NCI-H128 (cell line): ENCODE results near the gene TBC1D9B.
"Not testable (repeated sequence)": the region's sequence is repeated elsewhere in the genome, so short reads cannot be mapped to it uniquely, and the experiment has no call there.

ENCODE experiments used
- DNase-seq: peaks from one replicate; lab custom pipeline; 2025; ENCODE audit not compliant: unreplicated experiment; lab: John Stamatoyannopoulos, UW

The TBC1D9B gene

GRCh38 chr5:179840321-179840720 lies 67.4 kb downstream of the TBC1D9B start:
- DNase-seq: no peak

DNA sequence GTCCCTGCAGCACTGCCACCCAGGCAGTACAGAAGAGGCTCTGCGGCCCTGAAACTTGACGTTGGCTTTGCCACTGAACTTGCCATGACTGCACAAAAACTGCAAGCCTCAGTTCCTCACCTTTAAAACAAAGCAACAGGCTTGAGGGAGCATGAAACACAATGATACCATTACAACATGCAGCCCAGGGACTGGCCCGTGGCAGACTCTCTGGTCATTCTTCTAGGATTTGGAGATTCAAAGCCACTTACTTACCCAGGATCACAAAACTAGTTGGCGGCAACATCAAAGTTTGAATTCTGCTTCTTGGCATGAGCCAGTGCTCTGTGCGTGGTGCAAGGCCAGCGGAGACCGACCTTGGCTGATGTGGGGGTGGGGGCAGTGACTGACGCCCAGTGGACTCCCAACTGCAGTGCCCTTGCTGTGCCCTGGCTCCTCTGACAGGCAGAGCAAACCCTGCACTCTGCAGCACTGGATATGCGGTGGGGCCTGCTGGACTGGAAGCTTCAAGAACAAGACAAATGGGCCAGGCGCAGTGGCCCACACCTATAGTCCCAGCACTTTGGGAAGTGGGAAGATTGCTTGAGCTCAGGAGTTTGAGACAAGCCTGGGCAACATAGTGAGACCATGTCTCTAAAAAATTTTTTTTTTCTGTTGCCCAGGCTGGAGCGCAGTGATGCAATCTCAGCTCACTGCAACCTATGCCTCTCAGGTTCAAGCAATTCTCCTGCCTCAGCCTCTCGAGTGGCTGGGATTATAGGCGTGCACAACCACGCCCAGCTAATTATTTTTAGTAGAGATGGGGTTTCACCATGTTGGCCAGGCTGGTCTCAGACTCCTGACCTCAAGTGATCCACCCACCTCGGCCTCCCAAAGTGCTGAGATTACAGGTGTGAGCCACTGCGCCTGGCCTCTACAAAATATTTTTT lies 68.1 kb downstream of the TBC1D9B start:
- no peak for DNase-seq

GRCh38 chr5:179837076-179838011 lies 70.4 kb downstream of the TBC1D9B start:
- DNase-seq: no peak

DNA sequence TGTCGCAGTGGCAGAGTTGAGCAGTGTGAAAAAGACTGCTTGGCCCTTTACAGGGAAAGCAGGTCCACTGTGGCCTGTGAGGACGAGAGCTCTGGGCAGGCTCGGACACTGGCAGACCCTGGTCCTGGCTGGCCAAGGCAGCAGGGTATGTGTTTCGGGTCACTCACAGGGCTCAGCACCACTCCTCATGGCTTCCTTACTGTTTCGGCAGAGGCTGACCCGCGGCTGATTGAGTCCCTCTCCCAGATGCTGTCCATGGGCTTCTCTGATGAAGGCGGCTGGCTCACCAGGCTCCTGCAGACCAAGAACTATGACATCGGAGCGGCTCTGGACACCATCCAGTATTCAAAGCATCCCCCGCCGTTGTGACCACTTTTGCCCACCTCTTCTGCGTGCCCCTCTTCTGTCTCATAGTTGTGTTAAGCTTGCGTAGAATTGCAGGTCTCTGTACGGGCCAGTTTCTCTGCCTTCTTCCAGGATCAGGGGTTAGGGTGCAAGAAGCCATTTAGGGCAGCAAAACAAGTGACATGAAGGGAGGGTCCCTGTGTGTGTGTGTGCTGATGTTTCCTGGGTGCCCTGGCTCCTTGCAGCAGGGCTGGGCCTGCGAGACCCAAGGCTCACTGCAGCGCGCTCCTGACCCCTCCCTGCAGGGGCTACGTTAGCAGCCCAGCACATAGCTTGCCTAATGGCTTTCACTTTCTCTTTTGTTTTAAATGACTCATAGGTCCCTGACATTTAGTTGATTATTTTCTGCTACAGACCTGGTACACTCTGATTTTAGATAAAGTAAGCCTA lies 71.3 kb downstream of the TBC1D9B start:
- DNase-seq: no peak

- DNase-seq: not testable (repeated sequence)
These were observed 72.8 kb downstream of the TBC1D9B start for GRCh38 chr5:179834871-179835270.

DNA sequence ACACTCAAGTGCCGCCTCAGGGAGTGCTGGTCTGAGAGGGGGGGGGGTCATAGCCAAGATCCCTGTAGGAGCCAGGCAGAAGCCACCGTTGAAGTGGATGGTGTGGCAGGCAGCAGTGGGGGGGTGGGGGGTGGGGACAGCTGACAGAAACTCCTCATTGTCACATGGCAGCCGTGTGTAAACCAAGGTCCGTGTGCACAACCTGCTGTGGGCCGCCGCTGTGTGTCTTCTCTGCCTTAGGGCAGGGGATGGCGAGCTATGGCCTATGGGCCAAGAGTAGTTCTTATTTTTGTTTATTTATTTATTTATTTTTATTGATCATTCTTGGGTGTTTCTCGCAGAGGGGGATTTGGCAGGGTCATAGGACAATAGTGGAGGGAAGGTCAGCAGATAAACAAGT lies 73.6 kb downstream of the TBC1D9B start:
- DNase-seq: no peak

GRCh38 chr5:179833709-179834070 lies 74.0 kb downstream of the TBC1D9B start:
- no peak for DNase-seq

GRCh38 chr5:179833056-179833708 lies 74.5 kb downstream of the TBC1D9B start:
- no peak for DNase-seq

DNA sequence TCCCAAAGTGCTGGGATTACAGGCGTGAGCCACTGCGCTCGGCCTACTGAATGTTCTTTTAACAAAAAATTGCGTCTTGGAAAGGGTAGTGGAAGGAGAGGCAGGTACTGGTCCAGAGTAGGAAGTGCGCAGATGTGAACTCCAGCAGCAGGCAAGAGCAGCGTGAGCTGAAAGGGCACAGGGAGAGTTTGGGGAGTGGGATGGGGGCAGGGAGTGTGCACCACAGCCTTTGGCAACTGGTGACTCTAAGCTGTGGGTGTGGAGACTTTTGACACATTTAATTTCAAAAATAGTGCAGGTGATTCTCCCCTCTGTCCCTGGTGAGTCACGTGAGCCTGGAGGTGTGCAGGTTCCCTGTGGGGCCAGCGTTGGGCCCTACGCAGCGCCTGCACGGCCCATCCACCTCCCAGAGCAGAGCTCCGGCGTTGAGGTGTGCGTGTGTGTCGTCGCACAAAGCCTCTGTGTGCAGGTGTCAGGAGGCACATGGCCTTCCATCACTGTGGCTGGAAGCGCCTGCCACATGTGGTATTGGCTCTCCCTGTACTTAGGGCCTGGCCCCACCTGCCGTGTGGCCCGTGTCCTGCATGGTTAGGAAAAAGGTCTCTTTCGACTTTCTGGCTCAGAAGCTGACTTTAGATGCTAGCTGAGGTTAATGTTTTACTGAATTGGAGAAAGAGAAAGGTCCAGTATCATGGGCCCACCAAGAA lies 75.5 kb downstream of the TBC1D9B start:
- no peak for DNase-seq

DNA sequence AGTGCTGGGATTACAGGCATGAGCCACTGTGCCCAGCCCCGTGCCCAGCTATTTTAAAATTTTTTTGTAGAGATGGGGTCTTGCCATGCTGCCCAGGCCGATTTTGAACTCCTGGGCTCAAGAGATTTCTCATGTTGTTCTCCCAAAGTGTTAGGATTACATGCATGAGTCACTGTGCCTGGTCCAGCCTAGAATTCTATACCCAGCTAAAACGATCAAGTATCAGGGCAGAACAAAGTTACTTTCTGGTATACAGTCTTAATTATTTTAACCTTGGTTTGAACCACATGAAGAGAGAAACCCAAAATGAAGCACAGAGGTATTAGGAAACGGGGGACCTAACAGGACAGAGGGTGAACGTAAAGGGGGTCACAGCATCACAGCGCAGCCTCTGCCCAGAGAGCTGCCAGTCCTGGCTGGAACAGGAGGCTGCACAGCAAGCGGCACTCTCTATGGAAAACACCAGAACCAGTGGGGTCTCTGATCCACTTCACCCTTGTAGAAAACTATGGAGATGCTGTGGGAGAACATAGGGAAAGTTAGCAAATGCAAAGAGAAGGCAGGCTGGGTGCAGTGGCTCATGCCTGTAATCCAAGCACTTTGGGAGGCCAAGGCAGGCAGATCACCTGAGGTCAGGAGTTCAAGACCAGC lies 76.8 kb downstream of the TBC1D9B start:
- no peak for DNase-seq

DNA sequence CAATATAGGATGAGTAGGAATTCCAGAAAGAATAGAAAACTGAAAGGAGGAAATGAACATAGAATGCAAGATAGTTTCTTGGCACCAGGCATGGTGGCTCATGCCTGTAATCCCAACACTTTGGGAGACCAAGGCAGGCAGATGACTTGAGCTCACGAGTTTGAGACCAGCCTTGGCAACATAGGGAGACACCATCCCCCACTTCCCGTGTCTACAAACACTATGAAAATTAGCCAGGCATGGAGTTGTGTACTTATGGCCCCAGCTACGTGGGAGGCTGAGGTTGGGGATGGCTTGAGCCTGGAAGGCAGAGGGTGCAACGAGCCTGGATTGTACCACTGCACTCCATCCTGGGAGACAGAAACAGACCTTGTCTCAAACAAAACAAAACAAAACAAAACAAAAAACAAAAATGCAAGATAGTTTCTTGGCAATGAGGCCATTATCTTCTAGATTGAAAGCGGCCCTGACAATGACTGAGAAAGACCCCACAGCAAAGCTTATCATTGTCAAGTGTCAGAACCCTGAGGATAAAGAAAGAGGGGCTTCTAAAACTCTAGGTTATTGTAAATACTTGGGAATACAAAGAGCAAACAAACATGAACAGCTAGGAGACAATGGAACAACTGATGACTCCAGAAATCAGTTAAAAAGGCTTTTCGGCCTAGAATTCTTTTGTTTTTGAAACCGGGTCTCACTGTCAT lies 77.8 kb downstream of the TBC1D9B start:
- DNase-seq: no peak

GRCh38 chr5:179828756-179829421 lies 78.8 kb downstream of the TBC1D9B start:
- DNase-seq: no peak

DNA sequence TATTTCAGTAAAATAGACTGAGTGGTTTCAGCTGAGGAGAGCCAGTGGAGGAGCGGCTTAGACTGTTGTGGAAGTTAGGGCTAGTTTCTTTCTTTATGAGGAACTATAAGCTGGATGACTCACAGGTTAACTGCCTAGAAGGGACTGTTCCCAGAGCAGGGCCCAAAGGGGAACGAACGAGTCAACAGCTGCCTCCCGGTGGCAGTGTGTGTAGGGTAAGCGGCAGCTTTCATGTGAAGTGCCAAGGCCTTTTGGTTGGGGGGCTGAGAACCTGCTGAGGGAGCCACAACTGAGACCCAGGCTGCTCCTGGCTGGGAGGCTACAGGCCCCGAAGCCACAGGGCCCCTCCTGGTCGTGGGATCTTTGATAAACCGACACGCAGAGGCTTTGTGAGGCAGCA lies 80.0 kb downstream of the TBC1D9B start:
- DNase-seq: no peak

- DNase-seq: no peak
These were observed 82.0 kb downstream of the TBC1D9B start for GRCh38 chr5:179825655-179826182.

DNA sequence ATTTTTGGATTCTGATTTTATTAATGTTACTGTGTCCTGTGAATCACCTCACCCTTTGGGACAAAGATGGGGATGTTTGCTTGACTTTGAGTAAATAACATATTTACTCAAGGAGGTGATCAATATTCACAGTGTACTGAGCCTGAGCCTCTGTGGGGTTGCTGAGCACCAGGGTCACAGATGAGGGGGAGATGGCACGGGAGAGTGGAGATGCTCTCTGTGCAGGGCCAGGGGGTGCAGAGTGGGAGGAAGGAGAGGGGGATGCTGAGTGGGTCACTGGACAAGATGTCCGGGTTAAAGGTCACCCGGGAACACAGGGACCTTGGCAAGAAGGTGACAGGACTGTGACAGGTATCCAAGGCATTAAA lies 83.0 kb downstream of the TBC1D9B start:
- DNase-seq: no peak

DNA sequence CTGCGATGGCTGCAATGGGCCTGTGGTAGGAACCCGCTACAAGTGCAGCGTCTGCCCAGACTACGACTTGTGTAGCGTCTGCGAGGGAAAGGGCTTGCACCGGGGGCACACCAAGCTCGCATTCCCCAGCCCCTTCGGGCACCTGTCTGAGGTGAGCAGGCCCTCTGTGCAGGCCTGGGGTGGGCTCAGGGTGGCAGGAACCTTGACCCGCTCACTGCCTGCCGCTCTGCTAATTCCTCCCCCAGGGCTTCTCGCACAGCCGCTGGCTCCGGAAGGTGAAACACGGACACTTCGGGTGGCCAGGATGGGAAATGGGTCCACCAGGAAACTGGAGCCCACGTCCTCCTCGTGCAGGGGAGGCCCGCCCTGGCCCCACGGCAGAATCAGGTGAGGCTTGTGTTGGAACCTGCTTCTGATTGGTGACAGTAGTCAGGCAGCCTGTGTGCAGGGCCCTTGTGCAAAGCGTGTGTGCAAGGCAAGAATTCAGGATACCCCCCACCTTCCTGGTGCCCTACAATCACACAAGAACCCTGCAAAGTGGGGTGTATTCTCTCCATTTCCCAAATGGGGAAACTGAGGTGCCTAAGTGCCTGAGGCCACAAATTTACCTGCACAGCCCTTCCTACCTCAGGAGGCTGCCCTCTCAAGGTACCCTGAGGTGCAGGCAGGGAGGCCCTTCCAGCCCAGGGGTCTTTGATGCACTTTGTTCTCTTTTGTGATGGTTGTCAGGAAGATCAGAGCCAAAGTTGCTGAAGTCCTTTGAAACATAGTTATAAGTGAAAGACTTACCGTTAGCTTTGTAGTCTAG lies 83.6 kb downstream of the TBC1D9B start:
- no peak for DNase-seq

DNA sequence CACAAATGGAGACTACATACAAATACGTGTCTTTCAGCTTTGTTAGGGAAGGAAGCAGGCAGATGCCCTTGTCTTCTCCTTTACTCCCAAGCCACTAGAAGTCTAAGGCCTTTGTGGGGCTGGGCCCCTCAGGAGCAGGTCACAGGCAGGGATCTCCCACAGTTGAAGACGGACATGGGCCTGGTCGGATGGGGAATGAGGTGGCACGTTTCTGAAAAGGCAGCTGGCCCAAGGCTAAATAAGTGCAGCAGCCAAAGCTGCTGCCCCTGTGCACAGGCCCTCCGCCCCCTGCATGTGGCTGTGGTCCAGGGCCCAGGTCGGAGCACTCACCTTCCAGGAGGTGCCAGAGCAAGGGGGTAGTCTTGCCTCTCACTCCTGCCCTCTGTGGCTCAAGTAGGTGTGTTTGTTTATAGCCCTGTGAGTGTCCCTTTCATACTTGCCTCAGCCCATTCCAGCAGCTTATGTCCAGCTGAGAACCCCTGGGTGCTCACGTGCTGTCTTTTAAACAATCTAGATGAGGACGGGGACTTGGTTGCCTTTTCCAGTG lies 85.2 kb downstream of the TBC1D9B start:
- no peak for DNase-seq
